HepG2 (cell line): Measurements from ENCODE around the gene MIEF1. TPM values are rescaled to one million over a fixed set of nuclear protein-coding genes. Genes with fewer than 3 reads are reported as not detected.

Experiments
- DNMT1 ChIP-seq: sonication (generic); formaldehyde crosslinking; IDR thresholded peaks from 2 replicates; pipeline ENCODE4 v1.5.1; 2020; ENCODE audit warnings: mild to moderate bottlenecking, missing genetic modification reagents
- EEA1 ChIP-seq: sonication (generic); formaldehyde crosslinking; IDR thresholded peaks from 2 replicates; pipeline ENCODE4 v1.5.1; 2020; ENCODE audit warnings: mild to moderate bottlenecking, missing genetic modification reagents, borderline replicate concordance
- EHMT2 ChIP-seq: fragments of 200-600 bp; sonication (generic); IDR thresholded peaks from 2 replicates; pipeline ENCODE4 v1.7.0; 2017; ENCODE audit warnings: antibody characterized with exemption, low read depth, low read length, borderline replicate concordance
- ESRRA ChIP-seq: sonication (generic); formaldehyde crosslinking; IDR thresholded peaks from 2 replicates; pipeline ENCODE4 v1.5.1; 2020; ENCODE audit warnings: mild to moderate bottlenecking, low read depth, missing genetic modification reagents
- GABPB1 ChIP-seq: IDR thresholded peaks from 2 replicates; pipeline ENCODE4 v1.6.1; 2016; ENCODE audit warnings: mild to moderate bottlenecking, missing genetic modification reagents, moderate library complexity, missing compliant biosample characterization
- GATAD1 ChIP-seq: IDR thresholded peaks from 2 replicates; pipeline ENCODE4 v1.6.1; 2016; ENCODE audit warnings: missing genetic modification reagents, missing compliant biosample characterization
- GFI1 ChIP-seq: sonication (generic); formaldehyde crosslinking; IDR thresholded peaks from 2 replicates; pipeline ENCODE4 v1.5.0; 2020; ENCODE audit warnings: missing genetic modification reagents, mild to moderate bottlenecking, borderline replicate concordance
- GLI4 ChIP-seq: sonication (generic); formaldehyde crosslinking; IDR thresholded peaks from 2 replicates; pipeline ENCODE4 v1.5.1; 2020; ENCODE audit warnings: missing genetic modification reagents, mild to moderate bottlenecking, moderate library complexity, borderline replicate concordance
- JARID2 ChIP-seq: sonication (generic); formaldehyde crosslinking; IDR thresholded peaks from 2 replicates; pipeline ENCODE4 v1.8.1; 2023; ENCODE audit warnings: missing genetic modification reagents, inconsistent platforms; ENCODE audit not compliant: insufficient replicate concordance
- JUND ChIP-seq: sonication (generic); formaldehyde crosslinking; IDR thresholded peaks from 2 replicates; pipeline ENCODE4 v1.8.0; 2022; ENCODE audit warnings: mild to moderate bottlenecking, missing genetic modification reagents
- MIER3 ChIP-seq: IDR thresholded peaks from 2 replicates; pipeline ENCODE4 v1.6.1; 2016; ENCODE audit warnings: missing compliant biosample characterization, borderline replicate concordance
- NCOA2 ChIP-seq: sonication (generic); formaldehyde crosslinking; IDR thresholded peaks from 2 replicates; pipeline ENCODE4 v1.8.0; 2022; ENCODE audit warnings: inconsistent platforms
- NCOR1 ChIP-seq: fragments of 200-600 bp; sonication (generic); IDR thresholded peaks from 2 replicates; pipeline ENCODE4 v1.7.0; 2017; ENCODE audit warnings: antibody characterized with exemption, low read length, borderline replicate concordance
- PHF21A ChIP-seq: sonication (generic); formaldehyde crosslinking; IDR thresholded peaks from 2 replicates; pipeline ENCODE4 v1.5.0; 2020; ENCODE audit warnings: mild to moderate bottlenecking, missing genetic modification reagents
- SALL2 ChIP-seq: sonication (generic); formaldehyde crosslinking; IDR thresholded peaks from 2 replicates; pipeline ENCODE4 v1.8.1; 2023; ENCODE audit warnings: mild to moderate bottlenecking, missing genetic modification reagents, inconsistent platforms
- ZNF282 ChIP-seq: fragments of 450-650 bp; IDR thresholded peaks from 2 replicates; pipeline ENCODE4 v1.6.1; 2018; ENCODE audit not compliant: partially characterized antibody
- ZNF644 ChIP-seq: IDR thresholded peaks from 2 replicates; pipeline ENCODE4 v1.6.1; 2016; ENCODE audit warnings: low read depth
- ZNF775 ChIP-seq: sonication (generic); formaldehyde crosslinking; IDR thresholded peaks from 2 replicates; pipeline ENCODE4 v1.4.0; 2020; ENCODE audit warnings: missing genetic modification reagents, mild to moderate bottlenecking, moderate library complexity, borderline replicate concordance
- ZNF850 ChIP-seq: sonication (generic); formaldehyde crosslinking; conservative IDR thresholded peaks from 2 replicates; pipeline ENCODE4 v1.9.0; 2021; ENCODE audit warnings: mild to moderate bottlenecking, missing genetic modification reagents
- ZSCAN22 ChIP-seq: sonication (generic); formaldehyde crosslinking; IDR thresholded peaks from 2 replicates; pipeline ENCODE4 v1.4.0; 2020; ENCODE audit warnings: mild to moderate bottlenecking, missing genetic modification reagents
- polyA plus RNA-seq, 8 experiments: library from polyadenylated mRNA; depleted of rRNA in 3 of 8; stranded (reverse) in 7 of 8; unstranded in 1 of 8; fragments of >200 nt; fragmentation: Illumina TruSeq in 4 of 8; extraction: Trizol in 4 of 8; gene quantifications; 2 replicates each; pipeline versions ENCODE4 v1.2.1 to v1.2.3, GENCODE V29; 2011 to 2016; ENCODE audit warnings: low read depth in 4 of 8, missing spikeins in 1 of 8, mixed read lengths in 1 of 8; ENCODE audit not compliant: insufficient read depth in 1 of 8
- total RNA-seq, 5 experiments: library from RNA; depleted of rRNA; stranded (reverse); fragments of >200 nt; fragmentation: Illumina TruSeq; extraction: Trizol; gene quantifications; 2 replicates each; pipeline ENCODE4 v1.2.3, GENCODE V29; 2016; ENCODE audit warnings: low read depth in 1 of 5
- TF ChIP-seq, protein P1 (sequence below): IDR thresholded peaks from 2 replicates; pipeline ENCODE4 v1.6.1; 2016; ENCODE audit warnings: low read depth, control low read depth
- TF ChIP-seq, protein P2 (sequence below): IDR thresholded peaks from 2 replicates; pipeline ENCODE4 v1.6.1; 2016; ENCODE audit warnings: mild to moderate bottlenecking, missing biosample characterization, missing genetic modification reagents
- TF ChIP-seq, protein P3 (sequence below): sonication (generic); formaldehyde crosslinking; IDR thresholded peaks from 2 replicates; pipeline ENCODE4 v1.4.0; 2020; ENCODE audit warnings: mild to moderate bottlenecking, missing genetic modification reagents
- TF ChIP-seq, protein P4 (sequence below): sonication (generic); formaldehyde crosslinking; conservative IDR thresholded peaks from 2 replicates; pipeline ENCODE4 v1.4.0; 2020; ENCODE audit warnings: missing genetic modification reagents
- TF ChIP-seq, protein P5 (sequence below): sonication (generic); formaldehyde crosslinking; IDR thresholded peaks from 2 replicates; pipeline ENCODE4 v1.5.0; 2020; ENCODE audit warnings: mild to moderate bottlenecking, missing genetic modification reagents

The MIEF1 gene
- total and polyA plus RNA-seq, 2 of the 13 experiments (the other 11 are each of a cell fraction or from before 2014, with no cell fraction given), result 21.7 to 34.8 TPM

DNA sequence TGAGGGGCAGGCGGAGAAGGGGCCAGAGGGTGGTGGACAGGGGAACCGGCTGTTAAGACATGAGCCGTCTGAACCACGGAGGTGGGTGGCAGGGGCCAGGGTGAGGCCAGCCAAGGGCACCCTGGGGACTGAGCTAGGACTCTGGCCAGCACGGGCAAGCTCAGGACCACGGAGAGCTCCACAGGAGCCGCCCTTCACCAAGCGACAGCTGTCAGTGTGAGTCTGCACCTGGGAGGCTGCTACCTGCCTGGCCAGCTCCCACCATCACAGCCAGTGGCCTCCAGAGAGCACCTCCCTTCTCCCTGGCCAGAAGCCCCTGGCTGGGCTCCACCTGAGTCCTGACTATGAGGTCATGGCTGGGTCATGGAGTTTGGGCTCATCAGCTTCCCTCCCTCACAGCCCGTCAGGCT, 23.6 kb upstream of the MIEF1 start (continued):
- TF ChIP-seq MIER3 (CRISPR knock-in tag) (peak; percentile 61; the same call in 1 of the 2 replicates), EEA1 (CRISPR knock-in tag) (peak; percentile 50; the same call in 1 of the 2 replicates), PHF21A (CRISPR knock-in tag) (no peak), JUND (CRISPR knock-in tag) (no peak), DNMT1 (CRISPR knock-in tag) (no peak), SALL2 (0 out of 2 replicates have a peak, but pooled peaks have one; percentile 41), ZNF775 (CRISPR knock-in tag) (no peak), GATAD1 (CRISPR knock-in tag) (peak; percentile 55), EHMT2 (peak; percentile 83; the same call in 1 of the 2 replicates), NCOA2 (CRISPR knock-in tag) (peak; percentile 40; the same call in 1 of the 2 replicates), ESRRA (CRISPR knock-in tag) (0 out of 2 replicates have a peak, but pooled peaks have one; percentile 33), NCOR1 (no peak), ZSCAN22 (CRISPR knock-in tag) (no peak), GABPB1 (CRISPR knock-in tag) (peak; percentile 43; the same call in 1 of the 2 replicates), ZNF850 (CRISPR knock-in tag) (no peak), JARID2 (CRISPR knock-in tag) (peak; percentile 69), ZNF644 (0 out of 2 replicates have a peak, but pooled peaks have one; percentile 11), GLI4 (CRISPR knock-in tag) (0 out of 2 replicates have a peak, but pooled peaks have one; percentile 73), GFI1 (CRISPR knock-in tag) (peak; percentile 38; the same call in 1 of the 2 replicates), ZNF282 (no peak)
- TF ChIP-seq, protein P1, sequence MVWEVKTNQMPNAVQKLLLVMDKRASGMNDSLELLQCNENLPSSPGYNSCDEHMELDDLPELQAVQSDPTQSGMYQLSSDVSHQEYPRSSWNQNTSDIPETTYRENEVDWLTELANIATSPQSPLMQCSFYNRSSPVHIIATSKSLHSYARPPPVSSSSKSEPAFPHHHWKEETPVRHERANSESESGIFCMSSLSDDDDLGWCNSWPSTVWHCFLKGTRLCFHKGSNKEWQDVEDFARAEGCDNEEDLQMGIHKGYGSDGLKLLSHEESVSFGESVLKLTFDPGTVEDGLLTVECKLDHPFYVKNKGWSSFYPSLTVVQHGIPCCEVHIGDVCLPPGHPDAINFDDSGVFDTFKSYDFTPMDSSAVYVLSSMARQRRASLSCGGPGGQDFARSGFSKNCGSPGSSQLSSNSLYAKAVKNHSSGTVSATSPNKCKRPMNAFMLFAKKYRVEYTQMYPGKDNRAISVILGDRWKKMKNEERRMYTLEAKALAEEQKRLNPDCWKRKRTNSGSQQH (CRISPR knock-in tag), result peak; percentile 87
- TF ChIP-seq, protein P2, sequence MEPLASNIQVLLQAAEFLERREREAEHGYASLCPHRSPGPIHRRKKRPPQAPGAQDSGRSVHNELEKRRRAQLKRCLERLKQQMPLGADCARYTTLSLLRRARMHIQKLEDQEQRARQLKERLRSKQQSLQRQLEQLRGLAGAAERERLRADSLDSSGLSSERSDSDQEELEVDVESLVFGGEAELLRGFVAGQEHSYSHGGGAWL (CRISPR knock-in tag), result peak; percentile 91
- TF ChIP-seq, protein P3, sequence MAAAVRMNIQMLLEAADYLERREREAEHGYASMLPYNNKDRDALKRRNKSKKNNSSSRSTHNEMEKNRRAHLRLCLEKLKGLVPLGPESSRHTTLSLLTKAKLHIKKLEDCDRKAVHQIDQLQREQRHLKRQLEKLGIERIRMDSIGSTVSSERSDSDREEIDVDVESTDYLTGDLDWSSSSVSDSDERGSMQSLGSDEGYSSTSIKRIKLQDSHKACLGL, result peak; percentile 65; the same call in 1 of the 2 replicates
- TF ChIP-seq, protein P4, sequence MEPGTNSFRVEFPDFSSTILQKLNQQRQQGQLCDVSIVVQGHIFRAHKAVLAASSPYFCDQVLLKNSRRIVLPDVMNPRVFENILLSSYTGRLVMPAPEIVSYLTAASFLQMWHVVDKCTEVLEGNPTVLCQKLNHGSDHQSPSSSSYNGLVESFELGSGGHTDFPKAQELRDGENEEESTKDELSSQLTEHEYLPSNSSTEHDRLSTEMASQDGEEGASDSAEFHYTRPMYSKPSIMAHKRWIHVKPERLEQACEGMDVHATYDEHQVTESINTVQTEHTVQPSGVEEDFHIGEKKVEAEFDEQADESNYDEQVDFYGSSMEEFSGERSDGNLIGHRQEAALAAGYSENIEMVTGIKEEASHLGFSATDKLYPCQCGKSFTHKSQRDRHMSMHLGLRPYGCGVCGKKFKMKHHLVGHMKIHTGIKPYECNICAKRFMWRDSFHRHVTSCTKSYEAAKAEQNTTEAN (CRISPR knock-in tag), result peak; percentile 63; the same call in 1 of the 2 replicates
- TF ChIP-seq, protein P5, sequence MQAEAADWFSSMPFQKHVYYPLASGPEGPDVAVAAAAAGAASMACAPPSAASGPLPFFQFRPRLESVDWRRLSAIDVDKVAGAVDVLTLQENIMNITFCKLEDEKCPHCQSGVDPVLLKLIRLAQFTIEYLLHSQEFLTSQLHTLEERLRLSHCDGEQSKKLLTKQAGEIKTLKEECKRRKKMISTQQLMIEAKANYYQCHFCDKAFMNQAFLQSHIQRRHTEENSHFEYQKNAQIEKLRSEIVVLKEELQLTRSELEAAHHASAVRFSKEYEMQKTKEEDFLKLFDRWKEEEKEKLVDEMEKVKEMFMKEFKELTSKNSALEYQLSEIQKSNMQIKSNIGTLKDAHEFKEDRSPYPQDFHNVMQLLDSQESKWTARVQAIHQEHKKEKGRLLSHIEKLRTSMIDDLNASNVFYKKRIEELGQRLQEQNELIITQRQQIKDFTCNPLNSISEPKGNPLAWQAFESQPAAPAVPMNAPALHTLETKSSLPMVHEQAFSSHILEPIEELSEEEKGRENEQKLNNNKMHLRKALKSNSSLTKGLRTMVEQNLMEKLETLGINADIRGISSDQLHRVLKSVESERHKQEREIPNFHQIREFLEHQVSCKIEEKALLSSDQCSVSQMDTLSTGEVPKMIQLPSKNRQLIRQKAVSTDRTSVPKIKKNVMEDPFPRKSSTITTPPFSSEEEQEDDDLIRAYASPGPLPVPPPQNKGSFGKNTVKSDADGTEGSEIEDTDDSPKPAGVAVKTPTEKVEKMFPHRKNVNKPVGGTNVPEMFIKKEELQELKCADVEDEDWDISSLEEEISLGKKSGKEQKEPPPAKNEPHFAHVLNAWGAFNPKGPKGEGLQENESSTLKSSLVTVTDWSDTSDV, result 0 out of 2 replicates have a peak, but pooled peaks have one; percentile 43
